ENCODE measurements around the gene BNIP3. TPM values are rescaled to one million over a fixed set of nuclear protein-coding genes. Genes with fewer than 3 reads are reported as not detected.

The BNIP3 gene
- total RNA-seq, 1 experiment from 2014 or later = 37.5 TPM

DNA sequence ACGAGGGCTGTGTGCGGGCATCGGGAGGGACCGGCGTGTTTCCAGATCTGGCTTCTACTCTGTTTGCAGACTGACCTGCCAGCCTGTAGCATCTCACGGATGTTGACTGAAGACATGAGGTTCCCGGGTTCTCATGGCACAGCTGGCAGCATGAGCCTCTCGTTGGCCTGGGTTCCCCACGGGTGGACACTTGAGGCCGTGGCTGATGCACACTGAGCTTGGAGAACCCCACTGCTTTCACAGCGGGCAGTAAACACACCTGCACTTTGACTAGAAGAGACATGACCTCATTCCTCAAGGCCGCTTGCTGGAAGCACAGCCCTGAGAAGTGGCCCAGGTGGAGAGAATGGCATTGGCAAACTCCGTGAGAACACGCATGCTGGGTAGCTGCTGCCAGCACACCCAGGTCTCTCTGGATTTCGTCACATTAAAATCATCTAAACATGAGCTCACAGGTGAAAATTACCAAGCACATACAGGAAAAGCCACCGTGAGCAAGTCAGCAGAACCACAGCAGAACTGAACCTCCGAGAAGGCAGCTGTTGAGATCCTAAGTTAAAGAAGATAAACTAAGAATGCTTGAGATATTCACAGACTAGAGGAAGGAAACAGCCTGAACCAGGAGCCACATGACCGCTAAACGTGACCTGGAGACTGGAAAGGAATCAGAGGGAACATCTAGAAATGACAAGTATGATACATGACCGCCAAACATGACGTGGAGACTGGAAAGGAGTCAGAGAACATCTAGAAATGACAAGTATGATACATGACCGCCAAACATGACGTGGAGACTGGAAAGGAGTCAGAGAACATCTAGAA, 32.5 kb downstream of the BNIP3 start:
- H3K36me3 ChIP-seq (ENCODE audit: control insufficient read depth in 1 of 2, insufficient read depth in 2 of 2, low read length in 2 of 2) = peaks cover 0 to 3% of the 10 kb centered on the region in 2 experiments; a peak in 1 of 4 replicates
- H3K4me1 ChIP-seq (ENCODE audit: control insufficient read depth in 1 of 2, insufficient read depth in 2 of 2, low read length in 2 of 2) = peaks cover 0 to 10% of the 10 kb centered on the region in 2 experiments; a peak in 2 of 4 replicates
- DNase-seq (ENCODE audit: low read depth, low spot score) (no peak), ATAC-seq (no peak)
- no peaks in the 10 kb centered on the region for H3K79me2 ChIP-seq (ENCODE audit: insufficient read depth, low read length)
- intact Hi-C loops (cut with micrococcal nuclease) = no loop called here
- no peaks in the 10 kb centered on the region for H3K27me3 ChIP-seq (ENCODE audit: insufficient read depth, low read length)
- no TSS peak for BruUV-seq (replicated peaks)
- no peaks in the 10 kb centered on the region for H3K9me3 ChIP-seq (ENCODE audit: control insufficient read depth in 1 of 2, insufficient read depth in 1 of 2, low read depth in 1 of 2, low read length in 2 of 2)
- no peaks in the 10 kb centered on the region for H3K9me2 ChIP-seq (ENCODE audit: insufficient read depth)
- H2AFZ ChIP-seq (ENCODE audit: low read depth, low read length, poor library complexity, severe bottlenecking) = no peak overlapping the region
- TF ChIP-seq FOSL1 (IDR thresholded peaks at IDR 0.05; ENCODE audit: low read depth) (no peak), ZNF274 (IDR thresholded peaks at IDR 0.05; ENCODE audit: low read depth, low read length) (no peak), EGR1 (IDR thresholded peaks at IDR 0.05; ENCODE audit: low read depth) (no peak), CTCF (IDR thresholded peaks at IDR 0.05 in 2 of 3, conservative IDR thresholded peaks at IDR 0.05 in 1 of 3; ENCODE audit: borderline replicate concordance in 1 of 3, insufficient read depth in 1 of 3, low read depth in 2 of 3, low read length in 2 of 3) (no peak), ATF3 (IDR thresholded peaks at IDR 0.05) (no peak), REST (IDR thresholded peaks at IDR 0.05; ENCODE audit: low read depth) (no peak), SP1 (IDR thresholded peaks at IDR 0.05; ENCODE audit: low read depth) (no peak), MAX (IDR thresholded peaks at IDR 0.05) (no peak), CEBPB (IDR thresholded peaks at IDR 0.05; ENCODE audit: low read depth) (no peak), YY1 (IDR thresholded peaks at IDR 0.05; ENCODE audit: extremely low read depth, insufficient replicate concordance, low read depth, low read length) (no peak)
- H3K4me2 ChIP-seq (ENCODE audit: low read length) = no peak overlapping the region
- no peak overlapping the region for H3K27ac ChIP-seq (ENCODE audit: low read depth, low read length)
- no peak overlapping the region for H3K9ac ChIP-seq (ENCODE audit: low read length)
- no peak overlapping the region for H3K4me3 ChIP-seq (replicated peaks in 1 of 2; ENCODE audit: low read depth in 1 of 2, low read length in 2 of 2)
- ChIA-PET RAD21 (ENCODE audit: low non-redundant PET in 1 of 2, low total read pairs in 2 of 2, uncharacterized antibody in 2 of 2, unreplicated experiment in 2 of 2) (no interaction called here), CTCF (no interaction called here), POLR2A (no interaction called here)
- H4K20me1 ChIP-seq (ENCODE audit: insufficient read depth) = no peaks in the 10 kb centered on the region

Data from HCT116 (cell line).